Natural killer cell (primary cell): ENCODE measurements around the gene SSRP1. TPM values are rescaled to one million over a fixed set of nuclear protein-coding genes. Genes with fewer than 3 reads are reported as not detected.

ENCODE experiments used
- ATAC-seq, 3 donors: fragments of 150-1000 bp in 2 of 3; fragments of 200-7000 bp in 1 of 3; cut with Tn5 transposase; 1 replicate in 1 of 3; 2 replicates in 2 of 3; pipeline ENCODE4 v1.10.0; 2021; ENCODE audit warnings: mild to moderate bottlenecking in 2 of 3, moderate library complexity in 2 of 3
- DNase-seq, 2 donors: peaks; one replicate each; pipeline versions ENCODE4 v3.0.0 to v3.0.0-alpha.2; 2013 to 2021; ENCODE audit warnings: mixed read lengths in 1 of 2
- H3K27ac ChIP-seq: one replicate; pipeline ENCODE4 v1.5.1; 2013; ENCODE audit warnings: mild to moderate bottlenecking, low read length
- H3K27me3 ChIP-seq: one replicate; pipeline ENCODE4 v1.6.1; 2013; ENCODE audit warnings: low read length; ENCODE audit not compliant: control insufficient read depth, insufficient read depth
- H3K36me3 ChIP-seq: one replicate; pipeline ENCODE4 v1.6.1; 2013; ENCODE audit warnings: low read length; ENCODE audit not compliant: control insufficient read depth, insufficient read depth
- H3K4me1 ChIP-seq: one replicate; pipeline ENCODE4 v1.6.1; 2013; ENCODE audit warnings: low read length; ENCODE audit not compliant: control insufficient read depth, insufficient read depth
- H3K4me3 ChIP-seq: one replicate; pipeline ENCODE4 v1.5.1; 2013; ENCODE audit warnings: low read length
- H3K9me3 ChIP-seq: one replicate; pipeline ENCODE4 v1.6.1; 2013; ENCODE audit warnings: low read length; ENCODE audit not compliant: control insufficient read depth, insufficient read depth
- H3K27ac Mint-ChIP-seq, 2 donors: one replicate each; pipeline ENCODE4 v1.8.0; 2022; ENCODE audit warnings: mild to moderate bottlenecking in 2 of 2, mixed read lengths in 2 of 2, moderate library complexity in 1 of 2
- H3K27me3 Mint-ChIP-seq, 2 donors: one replicate each; pipeline ENCODE4 v1.8.0; 2022; ENCODE audit warnings: low read depth in 2 of 2, mixed read lengths in 2 of 2
- H3K36me3 Mint-ChIP-seq: one replicate; pipeline ENCODE4 v1.8.0; 2022; ENCODE audit warnings: mixed read lengths
- H3K4me1 Mint-ChIP-seq, 2 donors: one replicate each; pipeline ENCODE4 v1.8.0; 2022; ENCODE audit warnings: mixed read lengths in 2 of 2
- H3K4me3 Mint-ChIP-seq: one replicate; pipeline ENCODE4 v1.8.0; 2022; ENCODE audit warnings: mild to moderate bottlenecking, moderate library complexity, mixed read lengths
- H3K9me3 Mint-ChIP-seq, 2 donors: one replicate each; pipeline ENCODE4 v1.8.0; 2022; ENCODE audit warnings: mixed read lengths in 2 of 2
- CTCF ChIP-seq: fragments of 200-600 bp; IDR thresholded peaks from one replicate; pipeline ENCODE4 v1.8.0; 2022; ENCODE audit warnings: antibody characterized with exemption
- WGBS: methylation state at CpG from one replicate; pipeline ENCODE4 v1.1.7; 2013; ENCODE audit warnings: missing lambda C conversion rate; ENCODE audit not compliant: insufficient coverage; 5-methylcytosine and 5-hydroxymethylcytosine counted together
- intact Hi-C: fragments of 100-400 bp; cut with micrococcal nuclease; formaldehyde crosslinking; loops from one replicate; pipeline ENCODE4 v1.14.2; 2022
- total RNA-seq, 4 donors: library from RNA; stranded (reverse); fragments of 120-200 nt in 1 of 4; gene quantifications; one replicate each; pipeline versions ENCODE4 v1.2.3 to v1.2.4, GENCODE V29; 2013 to 2022

SSRP1 gene
- total RNA-seq, 3 donors from 2014 or later (not counting 1 experiment from before 2014, with no cell fraction given): 45.5 to 50.0 (median 47.1) TPM

- H3K27me3 Mint-ChIP-seq: no peaks in the 10 kb centered on the region
- Histone ChIP-seq H3K36me3 (peaks cover 58% of the 10 kb centered on the region), H3K4me1 (peaks cover 19% of the 10 kb centered on the region), H3K27ac (no peak overlapping the region), H3K9me3 (no peaks in the 10 kb centered on the region), H3K4me3 (no peak overlapping the region), H3K27me3 (no peaks in the 10 kb centered on the region)
- TF ChIP-seq CTCF: no peak
- H3K36me3 Mint-ChIP-seq: peaks cover 37% of the 10 kb centered on the region
- H3K27ac Mint-ChIP-seq: no peak overlapping the region
- no peak overlapping the region for H3K4me3 Mint-ChIP-seq
- WGBS: 95% methylated on average over 14 of the region's 14 CpGs
- DNase-seq (no peak), ATAC-seq (no peak)
- H3K9me3 Mint-ChIP-seq: no peaks in the 10 kb centered on the region
- H3K4me1 Mint-ChIP-seq: peaks cover 31 to 33% of the 10 kb centered on the region in 2 donors
- intact Hi-C loops: no loop called here
Observed at GRCh38 chr11:57331720-57332119, 4.0 kb downstream of the SSRP1 start.

GRCh38 chr11:57330029-57330428 lies 5.7 kb downstream of the SSRP1 start:
- no peak overlapping the region for H3K27ac Mint-ChIP-seq
- no peaks in the 10 kb centered on the region for H3K9me3 Mint-ChIP-seq
- H3K4me1 Mint-ChIP-seq: peaks cover 28 to 31% of the 10 kb centered on the region in 2 donors
- ATAC-seq (no peak), DNase-seq (no peak)
- peaks cover 60% of the 10 kb centered on the region for H3K36me3 ChIP-seq
- H3K9me3 ChIP-seq: no peaks in the 10 kb centered on the region
- H3K27me3 ChIP-seq: no peaks in the 10 kb centered on the region
- H3K4me1 ChIP-seq: peaks cover 22% of the 10 kb centered on the region
- H3K4me3 ChIP-seq: no peak overlapping the region
- intact Hi-C loops: no loop called here
- H3K4me3 Mint-ChIP-seq: no peak overlapping the region
- H3K27me3 Mint-ChIP-seq: no peaks in the 10 kb centered on the region
- H3K36me3 Mint-ChIP-seq: peaks cover 37% of the 10 kb centered on the region
- 85% methylated on average over 9 of the region's 9 CpGs for WGBS
- no peak for TF ChIP-seq CTCF
- no peak overlapping the region for H3K27ac ChIP-seq

GRCh38 chr11:57327721-57328120 lies 8.0 kb downstream of the SSRP1 start:
- peaks cover 19% of the 10 kb centered on the region for H3K4me1 ChIP-seq
- peak overlapping the region; percentile 79 for H3K4me3 Mint-ChIP-seq
- no peak overlapping the region for H3K27ac ChIP-seq
- H3K9me3 ChIP-seq: no peaks in the 10 kb centered on the region
- no peaks in the 10 kb centered on the region for H3K27me3 Mint-ChIP-seq
- DNase-seq (no peak), ATAC-seq (no peak)
- no peaks in the 10 kb centered on the region for H3K27me3 ChIP-seq
- H3K36me3 Mint-ChIP-seq: peaks cover 37% of the 10 kb centered on the region
- peaks cover 10 to 28% of the 10 kb centered on the region in 2 donors for H3K4me1 Mint-ChIP-seq
- intact Hi-C loops: no loop called here
- H3K4me3 ChIP-seq: no peak overlapping the region
- peak overlapping the region; percentile 96 to 97 for H3K27ac Mint-ChIP-seq
- TF ChIP-seq CTCF: no peak
- 97% methylated on average over 5 of the region's 5 CpGs for WGBS
- peaks cover 54% of the 10 kb centered on the region for H3K36me3 ChIP-seq
- H3K9me3 Mint-ChIP-seq: no peaks in the 10 kb centered on the region

- no peak for ATAC-seq
- H3K27ac Mint-ChIP-seq: peak overlapping the region; percentile 96 to 97
- Histone ChIP-seq H3K4me1 (peaks cover 19% of the 10 kb centered on the region), H3K36me3 (peaks cover 33% of the 10 kb centered on the region), H3K27ac (peak overlapping the region; percentile 87), H3K4me3 (peak overlapping the region; percentile 81), H3K27me3 (no peaks in the 10 kb centered on the region), H3K9me3 (no peaks in the 10 kb centered on the region)
- intact Hi-C loops: loop anchor here (1.0 kb wide), 1 partner anchor 10 kb away; the partner anchor contains the start of gene SSRP1
- no peak for DNase-seq
- no peaks in the 10 kb centered on the region for H3K27me3 Mint-ChIP-seq
- peaks cover 29% of the 10 kb centered on the region for H3K36me3 Mint-ChIP-seq
- WGBS: 28% methylated on average over 6 of the region's 6 CpGs
- TF ChIP-seq CTCF: no peak
- peaks cover 10 to 35% of the 10 kb centered on the region in 2 donors for H3K4me1 Mint-ChIP-seq
- H3K9me3 Mint-ChIP-seq: no peaks in the 10 kb centered on the region
- peak overlapping the region; percentile 93 for H3K4me3 Mint-ChIP-seq
Observed at GRCh38 chr11:57325735-57326048, 10.0 kb downstream of the SSRP1 start.
